CD4-positive, alpha-beta T cell (primary cell): Measurements from ENCODE around the gene LTBP2. TPM values are rescaled to one million over a fixed set of nuclear protein-coding genes. Genes with fewer than 3 reads are reported as not detected.
A peak's percentile ranks its signal among the peaks of the same experiment; 100 is the strongest.

Source experiments
- ATAC-seq: fragments of 200-7000 bp; cut with Tn5 transposase; one replicate; pipeline ENCODE4 v1.10.0; 2022; ENCODE audit warnings: mild to moderate bottlenecking; ENCODE audit not compliant: poor library complexity
- CTCF ChIA-PET: fragments of 350-600 bp; sonication (Branson Sonifier 250); formaldehyde crosslinking; loops from one replicate; lab custom pipeline; 2021; ENCODE audit warnings: antibody characterized with exemption, inconsistent platforms; lab: Charles Lee
- POLR2A ChIA-PET: fragments of 350-600 bp; sonication (Branson Sonifier 250); formaldehyde crosslinking; loops from one replicate; lab custom pipeline; 2021; ENCODE audit warnings: antibody characterized with exemption, inconsistent platforms; lab: Charles Lee
- DNase-seq, 14 experiments: peaks; one replicate each; pipeline ENCODE4 v3.0.0-alpha.2; 2013 to 2020; ENCODE audit warnings: mixed read lengths in 2 of 14
- H3K27ac ChIP-seq, 2 donors: one replicate each; pipeline versions ENCODE4 v1.5.1 to v1.7.0; 2013; ENCODE audit warnings: low read length in 2 of 2, low read depth in 1 of 2, mild to moderate bottlenecking in 1 of 2
- H3K27me3 ChIP-seq, 2 experiments: 1 replicate in 1 of 2; 2 replicates in 1 of 2; pipeline versions ENCODE4 v1.6.1 to v1.7.0; 2013; ENCODE audit warnings: low read length in 2 of 2, control low read depth in 1 of 2, mild to moderate bottlenecking in 1 of 2, moderate library complexity in 1 of 2; ENCODE audit not compliant: insufficient read depth in 2 of 2, control insufficient read depth in 1 of 2
- H3K36me3 ChIP-seq: one replicate; pipeline ENCODE4 v1.6.1; 2013; ENCODE audit warnings: low read length, control low read depth; ENCODE audit not compliant: insufficient read depth
- H3K4me1 ChIP-seq: one replicate; pipeline ENCODE4 v1.6.1; 2013; ENCODE audit warnings: low read length, control low read depth; ENCODE audit not compliant: insufficient read depth
- H3K4me3 ChIP-seq: one replicate; pipeline ENCODE4 v1.5.1; 2013; ENCODE audit warnings: mild to moderate bottlenecking, low read length, moderate library complexity
- H3K9me3 ChIP-seq, 2 experiments: 1 replicate in 1 of 2; 2 replicates in 1 of 2; pipeline versions ENCODE4 v1.6.1 to v1.7.0; 2013; ENCODE audit warnings: low read length in 2 of 2, mild to moderate bottlenecking in 2 of 2, control low read depth in 1 of 2, moderate library complexity in 1 of 2; ENCODE audit not compliant: control insufficient read depth in 1 of 2, insufficient read depth in 1 of 2
- H3K27ac Mint-ChIP-seq: one replicate; pipeline ENCODE4 v1.8.0; 2020; ENCODE audit warnings: mixed read lengths
- H3K27me3 Mint-ChIP-seq: one replicate; pipeline ENCODE4 v1.8.0; 2021; ENCODE audit warnings: mixed read lengths
- H3K36me3 Mint-ChIP-seq: one replicate; pipeline ENCODE4 v1.8.0; 2021; ENCODE audit warnings: low read depth, mixed read lengths
- H3K4me1 Mint-ChIP-seq: one replicate; pipeline ENCODE4 v1.8.0; 2021; ENCODE audit warnings: low read depth, mixed read lengths
- H3K4me3 Mint-ChIP-seq: one replicate; pipeline ENCODE4 v1.8.0; 2020; ENCODE audit warnings: mild to moderate bottlenecking, mixed read lengths
- H3K9me3 Mint-ChIP-seq: one replicate; pipeline ENCODE4 v1.8.0; 2020; ENCODE audit warnings: mixed read lengths
- CTCF ChIP-seq: fragments of 200-600 bp; IDR thresholded peaks from one replicate; pipeline ENCODE4 v1.8.0; 2022; ENCODE audit warnings: antibody characterized with exemption, mild to moderate bottlenecking
- intact Hi-C, 2 experiments: fragments of 100-400 bp; cut with DNase I in 1 of 2; cut with micrococcal nuclease in 1 of 2; formaldehyde crosslinking; loops; one replicate each; pipeline versions ENCODE4 v1.15.1 to v1.9.0; 2023 to 2025; cut with DNase I, micrococcal nuclease
- total RNA-seq, 174 experiments: library from RNA in 2 of 174; stranded (reverse) in 2 of 174; gene quantifications; one replicate each; pipeline ENCODE4 v1.2.3 and lab custom pipeline; 2021 to 2026

LTBP2 gene
- total RNA-seq, 2 experiments from 2014 or later = 0.45 to 0.47 TPM

- Mint-ChIP-seq H3K9me3 (no peaks in the 10 kb centered on the region), H3K27ac (no peak overlapping the region), H3K27me3 (peaks cover 5% of the 10 kb centered on the region), H3K4me1 (peaks cover 40% of the 10 kb centered on the region), H3K4me3 (no peak overlapping the region), H3K36me3 (no peaks in the 10 kb centered on the region)
- no peaks in the 10 kb centered on the region for H3K9me3 ChIP-seq
- POLR2A ChIA-PET = no interaction called here
- DNase-seq (no peak), ATAC-seq (no peak)
- peaks cover 51% of the 10 kb centered on the region for H3K4me1 ChIP-seq
- CTCF ChIA-PET = no interaction called here
- no peak overlapping the region for H3K4me3 ChIP-seq
- peaks cover 0 to 4% of the 10 kb centered on the region in 2 experiments for H3K27me3 ChIP-seq
- H3K36me3 ChIP-seq = no peaks in the 10 kb centered on the region
- TF ChIP-seq CTCF = no peak
- intact Hi-C loops = no loop called here
- H3K27ac ChIP-seq = no peak overlapping the region
Measured at GRCh38 chr14:74575507-74575906, 36.5 kb downstream of the LTBP2 start.

DNA sequence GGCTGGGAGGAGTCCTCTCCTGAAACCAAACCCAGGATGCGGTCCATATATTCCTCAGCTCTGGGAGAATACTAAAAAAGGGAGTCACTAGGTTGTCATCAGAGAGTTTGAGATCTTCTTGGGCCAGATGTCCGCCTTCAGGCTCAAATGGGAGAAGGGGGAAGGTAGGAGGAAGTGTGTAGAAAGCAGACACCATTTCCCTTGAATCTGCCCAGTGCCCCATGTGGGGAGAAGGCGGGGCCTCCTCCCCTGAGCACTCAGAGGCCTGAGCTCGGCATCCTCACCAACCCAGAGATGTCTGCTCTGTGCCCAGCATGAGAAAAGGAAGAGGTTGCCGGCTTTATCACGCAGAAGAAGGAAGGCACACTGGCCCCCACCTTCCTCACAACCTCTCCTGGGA lies 37.3 kb downstream of the LTBP2 start:
- POLR2A ChIA-PET = interaction anchor here (0.9 kb wide), 1 partner anchor 82 kb away, joined by 3 read pairs; the partner anchor contains the start of genes ISCA2 and NPC2
- Histone ChIP-seq H3K4me1 (peaks cover 48% of the 10 kb centered on the region), H3K4me3 (no peak overlapping the region), H3K36me3 (no peaks in the 10 kb centered on the region), H3K27ac (no peak overlapping the region), H3K9me3 (no peaks in the 10 kb centered on the region), H3K27me3 (peaks cover 0 to 5% of the 10 kb centered on the region in 2 experiments)
- DNase-seq (peak in 2 of 14 experiments; percentile 17 to 24), ATAC-seq (no peak)
- CTCF ChIA-PET = no interaction called here
- TF ChIP-seq CTCF = no peak
- no peak overlapping the region for H3K27ac Mint-ChIP-seq
- H3K36me3 Mint-ChIP-seq = no peaks in the 10 kb centered on the region
- intact Hi-C loops = no loop called here
- H3K4me1 Mint-ChIP-seq = peaks cover 35% of the 10 kb centered on the region
- no peaks in the 10 kb centered on the region for H3K9me3 Mint-ChIP-seq
- peaks cover 5% of the 10 kb centered on the region for H3K27me3 Mint-ChIP-seq
- H3K4me3 Mint-ChIP-seq = no peak overlapping the region

DNA sequence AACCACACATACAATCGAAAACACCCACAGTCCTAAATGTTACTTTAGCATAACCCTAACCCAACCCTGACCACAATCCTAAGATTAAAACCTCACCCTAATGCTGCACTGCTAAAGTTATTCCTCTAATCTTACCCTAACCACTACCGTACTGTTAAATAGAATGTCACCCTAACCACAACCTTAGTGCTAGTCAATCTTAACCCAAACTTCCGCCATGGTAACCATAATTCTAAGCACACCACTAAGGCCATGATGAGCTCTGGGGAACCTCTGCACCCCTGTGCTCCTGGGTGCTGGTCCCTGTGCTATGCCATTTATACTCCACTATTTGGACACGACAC lies 38.0 kb downstream of the LTBP2 start:
- Mint-ChIP-seq H3K36me3 (no peaks in the 10 kb centered on the region), H3K9me3 (no peaks in the 10 kb centered on the region), H3K4me3 (no peak overlapping the region), H3K4me1 (peaks cover 33% of the 10 kb centered on the region), H3K27me3 (peaks cover 5% of the 10 kb centered on the region), H3K27ac (no peak overlapping the region)
- CTCF ChIA-PET = no interaction called here
- peaks cover 0 to 5% of the 10 kb centered on the region in 2 experiments for H3K27me3 ChIP-seq
- no peak overlapping the region for H3K4me3 ChIP-seq
- no peak for TF ChIP-seq CTCF
- H3K4me1 ChIP-seq = peaks cover 42% of the 10 kb centered on the region
- DNase-seq = peak in 3 of 14 experiments; percentile 29 to 66 (median 49)
- peak; percentile 74 for ATAC-seq
- no peaks in the 10 kb centered on the region for H3K36me3 ChIP-seq
- POLR2A ChIA-PET = interaction anchor here (0.9 kb wide), 1 partner anchor 81 kb away, joined by 3 read pairs; the partner anchor contains the start of genes ISCA2 and NPC2
- H3K27ac ChIP-seq = peak overlapping the region in 1 of 2 donors; percentile 3
- intact Hi-C loops = no loop called here
- no peaks in the 10 kb centered on the region for H3K9me3 ChIP-seq
